ENCODE measurements around the gene MCC. TPM values are rescaled to one million over a fixed set of nuclear protein-coding genes. Genes with fewer than 3 reads are reported as not detected.

The MCC gene
- total RNA-seq, 2 experiments from 2014 or later = 2.9 to 3.3 TPM

DNA sequence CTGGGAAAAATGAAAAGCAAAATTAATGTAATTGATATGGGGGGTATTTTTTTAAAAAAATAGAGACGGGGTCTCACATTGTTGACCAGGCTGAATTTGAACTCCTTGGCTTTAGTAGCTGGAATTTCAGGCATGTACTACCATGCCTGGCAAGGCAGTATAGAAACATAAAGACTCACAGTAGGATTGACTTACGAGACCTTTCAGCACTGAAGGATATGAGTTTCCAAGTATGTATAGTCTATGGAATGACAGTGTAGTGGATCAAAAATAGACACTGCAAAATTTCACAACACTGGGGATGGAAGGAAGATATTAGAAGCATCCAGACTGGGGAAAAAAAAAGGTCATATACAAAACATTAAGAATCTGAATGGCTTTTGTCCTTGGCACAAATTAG, 504.9 kb downstream of the MCC start:
- Mint-ChIP-seq H3K27me3 (no peaks in the 10 kb centered on the region), H3K9me3 (no peaks in the 10 kb centered on the region), H3K4me3 (no peak overlapping the region), H3K36me3 (ENCODE audit: low read depth) (peaks cover 48% of the 10 kb centered on the region), H3K27ac (no peak overlapping the region), H3K4me1 (peaks cover 63% of the 10 kb centered on the region)
- no peak for DNase-seq
- ChIA-PET POLR2A (no interaction called here), CTCF (interaction anchor here (1.0 kb wide), 1 partner anchor 13 kb away, joined by 3 read pairs; no protein-coding TSS in a partner anchor)

DNA sequence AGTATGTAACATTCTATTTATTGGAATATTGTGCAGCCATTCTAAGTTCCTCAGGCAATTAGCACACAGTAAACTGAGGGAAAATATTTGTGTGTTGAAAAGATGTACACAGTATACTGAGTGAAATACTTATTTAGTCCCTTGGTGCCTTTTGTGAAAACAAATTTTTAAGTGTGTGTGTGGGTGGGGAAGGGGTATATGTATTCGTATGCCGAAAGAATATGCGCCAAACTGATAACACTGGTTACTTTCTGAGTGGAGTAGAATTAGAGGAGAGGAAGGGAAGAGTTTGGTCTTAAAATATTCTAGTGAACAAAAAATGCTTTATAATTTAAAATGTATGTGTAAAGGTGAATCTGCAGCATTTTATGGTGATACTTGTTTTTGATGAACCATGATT, 508.5 kb downstream of the MCC start:
- Mint-ChIP-seq H3K4me1 (peaks cover 73% of the 10 kb centered on the region), H3K27me3 (no peaks in the 10 kb centered on the region), H3K9me3 (no peaks in the 10 kb centered on the region), H3K27ac (peak overlapping the region; percentile 14), H3K36me3 (ENCODE audit: low read depth) (peaks cover 48% of the 10 kb centered on the region), H3K4me3 (peak overlapping the region; percentile 75)
- DNase-seq = no peak
- ChIA-PET POLR2A (interaction anchor here (1.2 kb wide), 1 partner anchor 64 kb away, joined by 4 read pairs; no protein-coding TSS in a partner anchor), CTCF (interaction anchor here (0.6 to 1.0 kb wide), 2 partner anchors 56 to 79 kb away, joined by 3 read pairs; no protein-coding TSS in a partner anchor)

DNA sequence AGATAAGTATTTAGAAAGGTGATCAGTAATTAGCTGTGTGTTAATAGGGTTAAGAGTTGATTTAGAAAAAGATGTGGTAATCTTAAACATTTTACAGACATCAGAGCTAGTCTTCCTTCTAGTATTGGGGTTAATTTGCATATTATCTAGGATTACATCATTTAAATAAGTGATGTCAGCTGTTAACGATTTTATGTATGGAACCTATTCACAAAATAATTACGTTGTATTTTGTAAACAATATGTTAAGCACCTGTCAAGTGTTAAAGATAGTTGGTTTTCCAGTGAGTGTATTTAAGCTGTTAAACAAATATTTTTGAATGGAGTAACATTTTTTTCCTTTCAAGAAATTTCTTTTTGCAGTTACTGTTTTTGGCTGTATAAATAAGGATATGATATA, 509.4 kb downstream of the MCC start:
- ChIA-PET POLR2A (interaction anchor here (1.2 kb wide), 1 partner anchor 63 kb away, joined by 4 read pairs; no protein-coding TSS in a partner anchor), CTCF (interaction anchor here (1.0 to 1.2 kb wide), 3 partner anchors 12 to 80 kb away, joined by 3 to 5 read pairs (median 4); no protein-coding TSS in a partner anchor)
- Mint-ChIP-seq H3K27ac (peak overlapping the region; percentile 41), H3K4me3 (peak overlapping the region; percentile 95), H3K27me3 (no peaks in the 10 kb centered on the region), H3K4me1 (peaks cover 65% of the 10 kb centered on the region), H3K9me3 (no peaks in the 10 kb centered on the region), H3K36me3 (ENCODE audit: low read depth) (peaks cover 42% of the 10 kb centered on the region)
- DNase-seq = no peak

DNA sequence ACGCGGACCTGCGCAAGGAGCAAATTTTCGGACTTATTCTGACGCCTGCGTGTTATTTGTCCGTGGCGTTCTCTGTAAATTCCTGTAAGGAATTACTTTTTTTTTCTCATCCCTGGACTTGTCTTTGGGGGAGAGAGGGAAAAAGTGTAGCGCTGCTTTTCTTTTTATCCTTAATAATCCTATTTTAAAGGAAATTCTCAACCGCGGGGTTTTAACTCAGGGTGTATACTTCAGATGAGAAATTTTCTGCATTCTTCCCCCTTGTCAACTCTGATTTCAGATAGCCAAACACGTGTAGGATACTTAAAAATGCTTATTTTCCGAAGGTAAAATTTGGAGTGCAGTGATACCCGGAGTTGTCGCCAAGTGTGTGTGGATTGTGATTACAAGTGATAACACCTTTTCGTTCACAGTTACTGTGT, 510.8 kb downstream of the MCC start:
- Mint-ChIP-seq H3K4me1 (peaks cover 54% of the 10 kb centered on the region), H3K9me3 (no peaks in the 10 kb centered on the region), H3K4me3 (peak overlapping the region; percentile 95), H3K27ac (peak overlapping the region; percentile 94), H3K36me3 (ENCODE audit: low read depth) (peaks cover 32% of the 10 kb centered on the region), H3K27me3 (no peaks in the 10 kb centered on the region)
- no peak for DNase-seq
- CTCF ChIA-PET = no interaction called here
- POLR2A ChIA-PET = no interaction called here

DNA sequence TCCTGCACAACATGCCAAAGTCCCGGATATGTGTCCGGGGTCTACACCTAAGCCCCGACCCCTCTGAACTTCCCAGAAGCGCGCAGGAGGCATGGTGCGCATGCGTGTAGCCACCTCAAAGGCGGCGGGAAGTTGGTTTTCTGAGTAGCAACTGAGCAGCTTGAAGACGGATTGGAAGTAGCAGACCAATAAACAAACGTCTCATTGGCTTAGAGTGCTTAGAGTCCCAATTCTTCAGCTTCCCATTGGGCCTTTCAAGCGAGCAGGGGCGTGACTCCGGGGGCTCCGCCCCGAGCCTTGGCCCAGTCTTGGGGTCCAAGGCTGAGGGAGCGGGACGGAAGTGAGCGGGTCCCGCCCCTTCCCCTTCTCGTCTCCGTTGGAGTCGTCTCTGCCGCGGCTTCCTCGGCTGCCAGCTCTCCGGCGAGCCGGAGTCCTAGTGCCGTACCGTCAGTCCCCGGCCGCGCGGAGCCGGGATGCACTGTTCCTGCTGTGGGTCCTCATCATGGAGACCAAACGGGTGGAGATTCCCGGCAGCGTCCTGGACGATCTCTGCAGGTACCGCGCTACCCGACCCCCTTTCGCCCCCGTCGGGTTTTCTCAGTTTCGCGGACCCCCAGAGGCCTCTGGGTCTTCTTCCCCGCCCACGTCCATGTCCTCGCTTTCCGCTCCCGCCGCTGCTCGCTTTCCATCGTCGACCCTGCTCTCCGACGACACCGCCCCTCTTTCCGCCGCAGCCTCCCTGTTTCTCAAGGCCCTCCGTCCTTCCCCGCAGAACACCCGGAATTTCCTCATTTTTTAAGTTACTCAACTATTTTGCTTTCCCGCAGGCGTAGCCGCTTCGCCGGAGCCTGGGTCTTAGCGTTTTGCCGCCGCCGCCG, 511.6 kb downstream of the MCC start, which contains the start of gene DCP2:
DCP2 (plus strand) TSS at position 367 of the 878 bp plus-strand sequence; CDS start at position 503, 136 bp downstream.
- Mint-ChIP-seq H3K9me3 (no peaks in the 10 kb centered on the region), H3K27me3 (no peaks in the 10 kb centered on the region), H3K4me1 (peaks cover 49% of the 10 kb centered on the region), H3K4me3 (peak within 1 kb of the TSS; percentile 95), H3K27ac (peak within 1 kb of the TSS; percentile 94), H3K36me3 (ENCODE audit: low read depth) (peaks cover 26% of the 10 kb centered on the region)
- DNase-seq = peak; percentile 97
- ChIA-PET CTCF (interaction anchor here (0.7 to 4.2 kb wide), 7 partner anchors 10 to 45 kb away, joined by 3 to 38 read pairs (median 5); no protein-coding TSS in a partner anchor), POLR2A (interaction anchor here (0.7 to 1.3 kb wide), 4 partner anchors 10 to 116 kb away, joined by 3 to 5 read pairs (median 4); partner anchors contain the start of gene SRP19)

DNA sequence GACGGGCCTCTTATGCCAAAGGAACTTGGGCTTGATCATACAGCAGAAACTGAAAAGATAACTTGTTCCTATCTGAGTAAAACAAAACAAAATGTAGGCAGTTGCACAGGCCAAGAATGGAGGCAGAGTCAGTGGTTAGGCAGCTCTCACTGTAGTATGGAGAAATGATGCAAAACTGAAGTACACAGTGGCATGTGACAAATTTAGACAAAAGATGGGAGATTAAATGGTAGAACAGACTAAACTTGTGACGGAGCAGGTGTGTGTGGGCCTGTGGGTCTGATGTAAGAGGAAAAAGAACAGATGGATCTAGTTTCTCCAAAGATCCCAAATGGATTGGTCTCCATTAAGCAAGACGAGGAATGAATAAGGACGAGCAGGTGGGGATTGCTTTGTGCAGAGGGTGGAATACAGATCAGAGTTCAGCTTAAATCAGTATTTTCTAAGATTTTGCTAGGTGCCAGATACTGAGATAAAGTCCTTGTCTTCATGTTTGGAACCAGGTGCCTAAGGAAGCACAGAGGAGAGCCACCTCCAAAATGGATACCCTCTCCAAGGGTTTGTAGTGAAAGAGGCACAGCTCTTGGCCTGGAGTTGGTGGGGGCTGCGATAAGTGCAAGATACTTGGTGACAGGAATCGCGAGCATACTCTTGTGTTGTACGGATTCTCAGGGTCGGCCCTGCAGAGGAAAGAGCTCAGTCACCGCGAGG, 512.4 kb downstream of the MCC start:
- H3K4me1 Mint-ChIP-seq = peaks cover 44% of the 10 kb centered on the region
- CTCF ChIA-PET = interaction anchor here (0.5 to 4.2 kb wide), 10 partner anchors 10 to 264 kb away, joined by 3 to 38 read pairs (median 4); no protein-coding TSS in a partner anchor
- POLR2A ChIA-PET = interaction anchor here (0.7 to 1.3 kb wide), 5 partner anchors 9 to 115 kb away, joined by 3 to 5 read pairs (median 4); partner anchors contain the start of gene SRP19

DNA sequence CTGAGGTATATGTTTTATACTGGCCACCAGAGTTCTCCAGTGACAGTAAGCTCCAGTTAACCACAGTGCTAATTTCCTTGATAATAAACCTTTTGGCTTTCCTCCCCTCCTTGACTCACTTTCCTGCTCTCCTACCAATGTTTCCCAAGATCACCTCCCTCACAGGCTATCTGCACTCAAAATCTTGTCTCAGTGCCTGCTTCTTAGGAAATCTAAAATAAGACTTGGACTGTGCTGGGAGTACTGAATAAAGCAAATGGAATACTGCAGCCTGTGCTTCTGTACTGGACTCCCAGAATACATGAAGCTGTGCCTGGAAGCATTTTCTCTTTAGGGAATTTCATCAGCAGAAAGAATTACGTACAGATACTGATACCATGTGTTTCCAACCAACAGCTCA, 513.4 kb downstream of the MCC start:
- ChIA-PET CTCF (interaction anchor here (1.2 to 4.2 kb wide), 5 partner anchors 9 to 52 kb away, joined by 3 to 38 read pairs (median 4); no protein-coding TSS in a partner anchor), POLR2A (interaction anchor here (0.6 to 1.0 kb wide), 2 partner anchors 52 to 247 kb away, joined by 3 to 4 read pairs; no protein-coding TSS in a partner anchor)
- Mint-ChIP-seq H3K36me3 (ENCODE audit: low read depth) (peaks cover 18% of the 10 kb centered on the region), H3K9me3 (no peaks in the 10 kb centered on the region), H3K27me3 (no peaks in the 10 kb centered on the region), H3K4me3 (no peak overlapping the region), H3K4me1 (peaks cover 36% of the 10 kb centered on the region), H3K27ac (no peak overlapping the region)
- DNase-seq = no peak

More for the DNA sequence above, 512.4 kb downstream of the MCC start:
- Mint-ChIP-seq H3K27me3 (no peaks in the 10 kb centered on the region), H3K36me3 (ENCODE audit: low read depth) (peaks cover 21% of the 10 kb centered on the region), H3K9me3 (no peaks in the 10 kb centered on the region), H3K4me3 (peak overlapping the region; percentile 95), H3K27ac (peak overlapping the region; percentile 94)
- no peak for DNase-seq

DNA sequence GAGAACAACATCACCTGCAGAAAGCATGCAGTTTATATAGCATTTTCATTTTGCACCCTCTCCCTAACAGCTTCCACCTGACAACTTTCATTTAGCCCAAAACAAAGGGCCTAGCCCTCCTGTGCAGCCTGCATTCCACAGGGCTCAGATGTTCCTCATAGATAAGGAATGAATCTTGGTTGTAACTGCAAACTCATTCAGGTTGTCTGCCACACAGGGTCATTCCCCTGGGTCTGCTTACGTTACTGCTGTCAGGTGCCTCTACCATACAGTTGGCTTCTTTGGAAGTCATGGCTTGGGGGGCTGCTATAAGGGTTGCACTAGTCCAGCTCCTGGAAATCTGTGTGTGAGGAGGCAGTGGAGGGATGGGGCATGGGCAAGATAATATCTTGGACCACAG, 514.3 kb downstream of the MCC start:
- H3K27ac Mint-ChIP-seq = no peak overlapping the region
- no peaks in the 10 kb centered on the region for H3K27me3 Mint-ChIP-seq
- DNase-seq = no peak
- no peak overlapping the region for H3K4me3 Mint-ChIP-seq
- CTCF ChIA-PET = interaction anchor here (1.0 to 4.2 kb wide), 3 partner anchors 8 to 53 kb away, joined by 3 to 38 read pairs (median 3); no protein-coding TSS in a partner anchor
- peaks cover 30% of the 10 kb centered on the region for H3K4me1 Mint-ChIP-seq
- peaks cover 13% of the 10 kb centered on the region for H3K36me3 Mint-ChIP-seq (ENCODE audit: low read depth)
- POLR2A ChIA-PET = interaction anchor here (0.6 kb wide), 1 partner anchor 12 kb away, joined by 9 read pairs; no protein-coding TSS in a partner anchor
- no peaks in the 10 kb centered on the region for H3K9me3 Mint-ChIP-seq

DNA sequence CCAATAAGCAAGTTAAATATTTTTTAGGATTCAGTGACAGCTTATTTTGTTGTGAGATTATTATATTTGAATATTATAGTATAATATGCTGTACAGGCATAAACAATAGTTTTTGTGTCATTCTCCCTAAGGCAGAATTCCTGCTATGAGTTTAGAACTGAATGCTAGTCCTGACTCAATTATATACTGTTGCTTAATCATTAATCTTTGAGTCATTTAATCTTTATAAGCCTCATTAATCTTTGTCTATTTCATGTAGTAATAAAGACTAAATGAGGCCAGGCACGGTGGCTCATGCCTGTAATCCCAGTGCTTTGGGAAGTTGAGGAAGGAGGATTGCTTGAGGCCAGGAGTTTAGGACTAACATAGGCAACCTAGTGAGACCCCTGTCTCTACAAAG, 515.2 kb downstream of the MCC start:
- ChIA-PET CTCF (interaction anchor here (4.2 kb wide), 1 partner anchor 7 kb away, joined by 38 read pairs; no protein-coding TSS in a partner anchor), POLR2A (no interaction called here)
- Mint-ChIP-seq H3K4me1 (peaks cover 22% of the 10 kb centered on the region), H3K27ac (no peak overlapping the region), H3K27me3 (no peaks in the 10 kb centered on the region), H3K36me3 (ENCODE audit: low read depth) (peaks cover 9% of the 10 kb centered on the region), H3K4me3 (no peak overlapping the region), H3K9me3 (no peaks in the 10 kb centered on the region)
- no peak for DNase-seq

Other genes starting within 250 kb of the MCC start
- gene TSSK1B, start 53.5 kb downstream of the MCC start, total RNA-seq = not detected
- 10 to 100 TPM; 24.9 to 30.5 TPM for gene YTHDC2, start 25.2 kb upstream of the MCC start, total RNA-seq

Data from activated CD4-positive, alpha-beta T cell treated with anti-CD3 and anti-CD28 coated beads, Interleukin-2, amount 10 ng/mL, durations not matched to agents 7 days and 5 days (primary cell).